Lung (tissue), 12 donors: ENCODE results near the gene DEFB125. TPM values are rescaled to one million over a fixed set of nuclear protein-coding genes. Genes with fewer than 3 reads are reported as not detected.
"Not testable (repeated sequence)": the region's sequence is repeated elsewhere in the genome, so short reads cannot be mapped to it uniquely, and the experiment has no call there.

Source experiments
- ATAC-seq: fragments of 200-7000 bp; cut with Tn5 transposase; one replicate; pipeline ENCODE4 v1.9.1; 2020; ENCODE audit warnings: moderate number of reproducible peaks; ENCODE audit not compliant: insufficient read depth, low FRiP score
- DNase-seq, 3 donors: peaks; one replicate each; pipeline ENCODE4 v3.0.0-alpha.2; 2013 to 2017
- H3K27ac ChIP-seq, 2 donors: one replicate each; pipeline ENCODE4 v1.5.1; 2013; ENCODE audit warnings: mild to moderate bottlenecking in 2 of 2, moderate library complexity in 2 of 2, control low read depth in 1 of 2, inconsistent platforms in 1 of 2, low read depth in 1 of 2, low read length in 1 of 2
- H3K27me3 ChIP-seq, 3 donors: one replicate each; pipeline ENCODE4 v1.5.1; 2013; ENCODE audit warnings: low read length in 2 of 3; ENCODE audit not compliant: control insufficient read depth in 3 of 3, insufficient read depth in 3 of 3
- H3K36me3 ChIP-seq, 4 donors: one replicate each; pipeline ENCODE4 v1.5.1; 2013; ENCODE audit warnings: low read length in 4 of 4, mild to moderate bottlenecking in 1 of 4, moderate library complexity in 1 of 4; ENCODE audit not compliant: control insufficient read depth in 4 of 4, insufficient read depth in 4 of 4
- H3K4me1 ChIP-seq, 5 donors: one replicate each; pipeline ENCODE4 v1.5.1; 2013; ENCODE audit warnings: low read length in 5 of 5, mild to moderate bottlenecking in 2 of 5, moderate library complexity in 1 of 5; ENCODE audit not compliant: control insufficient read depth in 5 of 5, insufficient read depth in 5 of 5
- H3K4me3 ChIP-seq: one replicate; pipeline ENCODE4 v1.5.1; 2013; ENCODE audit warnings: mild to moderate bottlenecking, control low read depth, moderate library complexity
- H3K9ac ChIP-seq, 2 donors: one replicate each; pipeline ENCODE4 v1.5.1; 2013; ENCODE audit warnings: low read length in 2 of 2, control low read depth in 1 of 2; ENCODE audit not compliant: insufficient read depth in 1 of 2
- H3K9me3 ChIP-seq, 4 donors: one replicate each; pipeline ENCODE4 v1.5.1; 2013; ENCODE audit warnings: low read length in 3 of 4, mild to moderate bottlenecking in 1 of 4, moderate library complexity in 1 of 4; ENCODE audit not compliant: control insufficient read depth in 4 of 4, insufficient read depth in 3 of 4
- WGBS, 2 donors: extraction: QIAGEN DNeasy Blood & Tissue Kit; methylation state at CpG; one replicate each; pipeline ENCODE4 v1.1.7; 2013; 5-methylcytosine and 5-hydroxymethylcytosine counted together
- polyA plus RNA-seq, 2 donors: library from polyadenylated mRNA; stranded (reverse); fragments of 200-250 nt; gene quantifications; one replicate each; pipeline ENCODE4 v1.2.1, GENCODE V29; 2013
- total RNA-seq, 2 donors: library from RNA; depleted of rRNA in 1 of 2; stranded (reverse); fragments of >200 nt in 1 of 2; gene quantifications; one replicate each; pipeline ENCODE4 v1.2.1, GENCODE V29; 2014 to 2021
- TF ChIP-seq, protein P1 (sequence below): IDR thresholded peaks from 2 replicates; pipeline ENCODE4 v1.5.1; 2012; ENCODE audit warnings: mild to moderate bottlenecking; ENCODE audit errors: control extremely low read depth, extremely low read depth
- donor health status: control.
- donor health status: control.
- donor health status: Bipolar disorder and iron deficiency.
- donor health status: healthy.
- donor health status: DM: yes; HTN: yes; CAD: no.

DEFB125 gene
- total and polyA plus RNA-seq, 4 donors: not detected

GRCh38 chr20:103456-103855, 16.0 kb downstream of the DEFB125 start:
- TF ChIP-seq, protein P1, sequence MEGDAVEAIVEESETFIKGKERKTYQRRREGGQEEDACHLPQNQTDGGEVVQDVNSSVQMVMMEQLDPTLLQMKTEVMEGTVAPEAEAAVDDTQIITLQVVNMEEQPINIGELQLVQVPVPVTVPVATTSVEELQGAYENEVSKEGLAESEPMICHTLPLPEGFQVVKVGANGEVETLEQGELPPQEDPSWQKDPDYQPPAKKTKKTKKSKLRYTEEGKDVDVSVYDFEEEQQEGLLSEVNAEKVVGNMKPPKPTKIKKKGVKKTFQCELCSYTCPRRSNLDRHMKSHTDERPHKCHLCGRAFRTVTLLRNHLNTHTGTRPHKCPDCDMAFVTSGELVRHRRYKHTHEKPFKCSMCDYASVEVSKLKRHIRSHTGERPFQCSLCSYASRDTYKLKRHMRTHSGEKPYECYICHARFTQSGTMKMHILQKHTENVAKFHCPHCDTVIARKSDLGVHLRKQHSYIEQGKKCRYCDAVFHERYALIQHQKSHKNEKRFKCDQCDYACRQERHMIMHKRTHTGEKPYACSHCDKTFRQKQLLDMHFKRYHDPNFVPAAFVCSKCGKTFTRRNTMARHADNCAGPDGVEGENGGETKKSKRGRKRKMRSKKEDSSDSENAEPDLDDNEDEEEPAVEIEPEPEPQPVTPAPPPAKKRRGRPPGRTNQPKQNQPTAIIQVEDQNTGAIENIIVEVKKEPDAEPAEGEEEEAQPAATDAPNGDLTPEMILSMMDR: no peak
- no peaks in the 10 kb centered on the region for H3K27me3 ChIP-seq
- no peak overlapping the region for H3K4me3 ChIP-seq
- H3K4me1 ChIP-seq: peaks cover 0 to 10% (median 0%) of the 10 kb centered on the region in 5 donors
- H3K9ac ChIP-seq: no peak overlapping the region
- 81 to 89% methylated on average over 5 of the region's 5 CpGs for WGBS, 2 donors
- DNase-seq (no peak), ATAC-seq (no peak)
- H3K36me3 ChIP-seq: no peaks in the 10 kb centered on the region
- no peak overlapping the region for H3K27ac ChIP-seq
- peaks cover 0 to 4% (median 0%) of the 10 kb centered on the region in 4 donors for H3K9me3 ChIP-seq

GRCh38 chr20:112396-112795, 24.9 kb downstream of the DEFB125 start:
- TF ChIP-seq, protein P1: no peak
- ATAC-seq (no peak), DNase-seq (no peak)
- no peaks in the 10 kb centered on the region for H3K36me3 ChIP-seq
- H3K27ac ChIP-seq: no peak overlapping the region
- no peaks in the 10 kb centered on the region for H3K27me3 ChIP-seq
- H3K9me3 ChIP-seq: peaks cover 0 to 2% (median under 1%) of the 10 kb centered on the region in 4 donors
- no peaks in the 10 kb centered on the region for H3K4me1 ChIP-seq
- H3K4me3 ChIP-seq: no peak overlapping the region
- H3K9ac ChIP-seq: no peak overlapping the region

- H3K9ac ChIP-seq: no peak overlapping the region
- ATAC-seq: no peak
Observed at GRCh38 chr20:117518-117917, 30.0 kb downstream of the DEFB125 start.

DNA sequence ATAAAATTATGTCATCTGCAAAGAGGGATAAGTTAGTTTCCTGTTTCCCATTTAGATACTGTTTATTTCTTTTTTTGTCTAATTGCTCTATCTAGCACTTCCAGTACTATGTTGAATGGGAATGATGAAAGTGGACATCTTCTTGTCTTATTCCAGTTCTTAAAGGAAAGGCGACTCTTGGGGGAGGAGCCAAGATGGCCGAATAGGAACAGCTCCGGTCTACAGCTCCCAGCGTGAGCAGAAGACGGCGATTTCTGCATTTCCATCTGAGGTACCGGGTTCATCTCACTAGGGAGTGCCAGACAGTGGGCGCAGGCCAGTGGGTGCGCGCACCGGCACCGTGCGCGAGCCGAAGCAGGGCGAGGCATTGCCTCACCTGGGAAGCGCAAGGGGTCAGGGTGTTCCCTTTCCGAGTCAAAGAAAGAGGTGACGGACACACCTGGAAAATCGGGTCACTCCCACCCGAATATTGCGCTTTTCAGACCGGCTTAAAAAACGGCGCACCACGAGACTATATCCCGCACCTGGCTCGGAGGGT, 42.4 kb downstream of the DEFB125 start:
- H3K27me3 ChIP-seq, ATAC-seq, H3K27ac ChIP-seq, H3K9ac ChIP-seq, H3K4me1 ChIP-seq, H3K4me3 ChIP-seq, H3K9me3 ChIP-seq, H3K36me3 ChIP-seq, DNase-seq: not testable (repeated sequence)
- WGBS, 2 donors: 88 to 89% methylated on average over 21 to 28 of the region's 28 CpGs

More at GRCh38 chr20:117518-117917, 30.0 kb downstream of the DEFB125 start:
- Histone ChIP-seq H3K27me3 (peaks cover 0 to 9% (median 0%) of the 10 kb centered on the region in 3 donors), H3K4me3 (no peak overlapping the region), H3K4me1 (no peaks in the 10 kb centered on the region), H3K27ac (no peak overlapping the region), H3K36me3 (no peaks in the 10 kb centered on the region), H3K9me3 (peaks cover 0 to 7% (median under 1%) of the 10 kb centered on the region in 4 donors)
- no peak for DNase-seq
- TF ChIP-seq, protein P1: no peak
